Measurements from ENCODE around the gene HSD17B1. TPM values are rescaled to one million over a fixed set of nuclear protein-coding genes. Genes with fewer than 3 reads are reported as not detected.

The HSD17B1 gene
- total RNA-seq, 1 experiment from 2014 or later = 1.0 TPM

DNA sequence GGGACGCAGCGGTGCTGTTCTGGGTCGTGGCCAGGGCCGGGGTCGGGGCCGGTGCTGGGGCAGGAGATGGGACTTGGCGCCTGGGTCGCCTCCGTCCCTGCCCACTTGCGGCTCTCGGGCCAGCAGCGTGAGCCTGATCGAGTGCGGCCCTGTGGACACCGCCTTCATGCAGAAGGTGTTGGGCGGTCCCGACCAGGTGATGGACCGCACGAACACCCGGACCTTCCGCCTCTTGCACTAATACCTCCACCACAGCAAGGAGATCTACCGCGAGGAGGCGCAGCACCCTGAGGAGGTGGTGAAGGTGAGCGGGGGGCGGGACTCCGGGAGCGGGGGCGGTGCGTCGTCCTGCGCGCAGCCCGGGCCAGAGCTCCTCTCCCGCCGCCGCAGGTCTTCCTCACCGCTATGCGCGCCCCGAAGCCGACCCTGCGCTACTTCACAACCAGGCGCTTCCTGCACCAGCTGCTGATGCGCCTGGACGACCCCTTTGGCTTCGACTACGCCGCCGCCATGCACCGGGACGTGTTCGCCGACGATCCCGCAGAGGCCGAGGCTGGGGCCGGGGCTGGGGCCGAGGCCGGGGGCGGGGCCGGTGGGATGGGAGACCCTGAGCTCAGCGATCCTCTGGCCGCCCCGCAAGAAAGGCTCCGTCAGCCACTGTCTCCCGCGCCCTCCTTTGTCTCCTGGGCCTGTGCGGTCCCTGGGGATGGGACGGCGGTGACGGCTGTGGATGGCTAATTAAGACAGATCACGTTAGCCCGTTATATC lies 4.5 kb upstream of the HSD17B1 start:
- H3K4me3 Mint-ChIP-seq (ENCODE audit: low read depth, unreplicated experiment) = peak overlapping the region; percentile 56
- H3K27ac Mint-ChIP-seq (ENCODE audit: unreplicated experiment) = no peak overlapping the region
- H3K36me3 Mint-ChIP-seq (ENCODE audit: insufficient read depth, unreplicated experiment) = peaks cover 59% of the 10 kb centered on the region
- no peaks in the 10 kb centered on the region for H3K9me3 Mint-ChIP-seq (ENCODE audit: low read depth, unreplicated experiment)
- no TSS peak for BruUV-seq (replicated peaks)
- DNase-seq = peak; percentile 98
- peaks cover 30% of the 10 kb centered on the region for H3K4me1 Mint-ChIP-seq (ENCODE audit: low read depth, unreplicated experiment)
- TF ChIP-seq, protein P1, sequence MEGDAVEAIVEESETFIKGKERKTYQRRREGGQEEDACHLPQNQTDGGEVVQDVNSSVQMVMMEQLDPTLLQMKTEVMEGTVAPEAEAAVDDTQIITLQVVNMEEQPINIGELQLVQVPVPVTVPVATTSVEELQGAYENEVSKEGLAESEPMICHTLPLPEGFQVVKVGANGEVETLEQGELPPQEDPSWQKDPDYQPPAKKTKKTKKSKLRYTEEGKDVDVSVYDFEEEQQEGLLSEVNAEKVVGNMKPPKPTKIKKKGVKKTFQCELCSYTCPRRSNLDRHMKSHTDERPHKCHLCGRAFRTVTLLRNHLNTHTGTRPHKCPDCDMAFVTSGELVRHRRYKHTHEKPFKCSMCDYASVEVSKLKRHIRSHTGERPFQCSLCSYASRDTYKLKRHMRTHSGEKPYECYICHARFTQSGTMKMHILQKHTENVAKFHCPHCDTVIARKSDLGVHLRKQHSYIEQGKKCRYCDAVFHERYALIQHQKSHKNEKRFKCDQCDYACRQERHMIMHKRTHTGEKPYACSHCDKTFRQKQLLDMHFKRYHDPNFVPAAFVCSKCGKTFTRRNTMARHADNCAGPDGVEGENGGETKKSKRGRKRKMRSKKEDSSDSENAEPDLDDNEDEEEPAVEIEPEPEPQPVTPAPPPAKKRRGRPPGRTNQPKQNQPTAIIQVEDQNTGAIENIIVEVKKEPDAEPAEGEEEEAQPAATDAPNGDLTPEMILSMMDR (IDR thresholded peaks at IDR 0.05; ENCODE audit: unreplicated experiment) = peak; percentile 88
- intact Hi-C loops (cut with micrococcal nuclease; ENCODE audit: unreplicated experiment) = no loop called here
- no peaks in the 10 kb centered on the region for H3K27me3 Mint-ChIP-seq (ENCODE audit: unreplicated experiment)
- CTCF ChIA-PET = interaction anchor here (0.5 to 1.8 kb wide), 9 partner anchors 11 to 156 kb away, joined by 3 to 14 read pairs (median 4); partner anchors contain the start of genes NAGLU and PSMC3IP

DNA sequence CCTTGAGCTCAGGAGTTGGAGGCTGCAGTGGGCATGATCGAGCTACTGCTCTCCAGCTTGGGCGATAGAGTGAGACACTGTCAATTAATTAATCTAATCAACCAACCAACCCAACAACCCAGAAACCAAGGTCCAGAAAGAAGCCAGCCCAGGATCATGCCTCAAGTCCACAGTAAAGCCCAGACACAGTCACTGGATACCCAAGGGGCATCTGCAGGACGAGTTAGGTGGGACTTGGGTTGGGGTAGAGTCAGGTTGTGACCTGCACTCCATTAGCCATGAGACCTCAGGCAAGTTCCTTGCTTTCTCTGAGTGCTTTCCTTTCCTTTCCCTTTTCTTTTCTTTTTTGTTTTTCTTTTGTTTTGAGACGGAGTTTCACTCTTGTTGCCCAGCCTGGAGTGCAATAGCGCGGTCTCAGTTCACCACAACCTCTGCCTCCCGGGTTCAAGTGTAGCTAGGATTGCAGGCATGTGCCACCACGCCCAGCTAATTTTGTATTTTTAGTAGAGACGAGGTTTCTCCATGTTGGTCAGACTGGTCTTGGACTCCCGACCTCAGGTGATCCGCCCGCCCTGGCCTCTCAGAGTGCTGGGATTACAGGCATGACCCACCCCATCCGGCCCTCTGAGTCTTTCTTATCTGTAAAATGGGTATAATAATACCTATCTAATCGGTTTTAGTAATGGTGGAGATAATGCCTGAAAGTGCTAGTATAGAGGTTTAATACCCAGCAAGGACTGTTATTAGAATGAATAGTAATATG lies 3.5 kb upstream of the HSD17B1 start:
- CTCF ChIA-PET = interaction anchor here (1.2 to 1.8 kb wide), 5 partner anchors 10 to 29 kb away, joined by 4 to 14 read pairs (median 7); partner anchors contain the start of genes NAGLU and PSMC3IP
- Mint-ChIP-seq H3K27ac (ENCODE audit: unreplicated experiment) (no peak overlapping the region), H3K36me3 (ENCODE audit: insufficient read depth, unreplicated experiment) (peaks cover 63% of the 10 kb centered on the region), H3K9me3 (ENCODE audit: low read depth, unreplicated experiment) (no peaks in the 10 kb centered on the region), H3K27me3 (ENCODE audit: unreplicated experiment) (no peaks in the 10 kb centered on the region), H3K4me1 (ENCODE audit: low read depth, unreplicated experiment) (peaks cover 35% of the 10 kb centered on the region), H3K4me3 (ENCODE audit: low read depth, unreplicated experiment) (peak overlapping the region; percentile 56)
- TF ChIP-seq, protein P1 (IDR thresholded peaks at IDR 0.05; ENCODE audit: unreplicated experiment) = no peak
- intact Hi-C loops (cut with micrococcal nuclease; ENCODE audit: unreplicated experiment) = no loop called here
- BruUV-seq (replicated peaks) = no TSS peak
- DNase-seq = no peak

DNA sequence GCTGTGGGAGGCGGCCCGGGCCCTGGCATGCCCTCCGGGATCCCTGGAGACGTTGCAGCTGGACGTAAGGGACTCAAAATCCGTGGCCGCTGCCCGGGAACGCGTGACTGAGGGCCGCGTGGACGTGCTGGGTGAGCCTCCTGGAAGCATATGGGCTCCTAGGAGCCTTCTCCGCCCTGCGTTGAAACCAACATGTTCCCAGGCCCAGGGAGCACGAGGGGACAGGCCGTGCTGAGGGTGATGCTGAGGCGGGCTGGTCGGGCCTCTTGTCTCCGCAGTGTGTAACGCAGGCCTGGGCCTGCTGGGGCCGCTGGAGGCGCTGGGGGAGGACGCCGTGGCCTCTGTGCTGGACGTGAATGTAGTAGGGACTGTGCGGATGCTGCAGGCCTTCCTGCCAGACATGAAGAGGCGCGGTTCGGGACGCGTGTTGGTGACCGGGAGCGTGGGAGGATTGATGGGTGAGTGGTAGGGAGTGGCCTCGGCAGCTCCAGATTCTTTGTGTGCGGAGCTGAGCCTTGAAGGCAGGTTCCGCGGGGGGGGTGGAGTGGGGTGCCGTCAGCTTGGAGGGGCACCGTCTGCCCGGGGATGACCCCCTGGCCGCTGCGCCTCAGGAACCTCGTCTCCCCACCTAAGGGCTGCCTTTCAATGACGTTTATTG lies 567 bp downstream of the HSD17B1 start:
- TF ChIP-seq, protein P1 (IDR thresholded peaks at IDR 0.05; ENCODE audit: unreplicated experiment) = no peak
- peaks cover 42% of the 10 kb centered on the region for H3K36me3 Mint-ChIP-seq (ENCODE audit: insufficient read depth, unreplicated experiment)

DNA sequence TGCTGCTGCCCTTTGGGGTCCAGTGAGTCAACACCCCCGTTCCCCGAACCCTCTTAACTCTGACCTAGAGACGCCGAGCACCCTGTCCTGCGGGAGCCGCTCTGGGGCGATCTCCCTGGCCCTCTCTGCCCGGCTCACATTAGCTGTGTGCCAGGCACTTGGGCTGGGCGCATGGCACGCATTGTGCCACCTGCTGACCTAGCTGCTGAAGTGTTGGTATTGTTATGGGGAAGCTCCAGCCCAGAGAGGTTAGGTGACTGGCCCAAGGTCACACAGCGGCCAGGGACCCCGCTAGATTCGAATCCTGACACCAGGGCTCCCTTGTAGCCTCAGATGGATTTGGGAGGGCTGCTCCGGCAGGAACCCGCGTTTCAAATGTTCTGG lies 1.1 kb downstream of the HSD17B1 start:
- peaks cover 22% of the 10 kb centered on the region for H3K4me1 Mint-ChIP-seq (ENCODE audit: low read depth, unreplicated experiment)
- H3K27ac Mint-ChIP-seq (ENCODE audit: unreplicated experiment) = peak overlapping the region; percentile 83
- TF ChIP-seq, protein P1 (IDR thresholded peaks at IDR 0.05; ENCODE audit: unreplicated experiment) = no peak
- no peaks in the 10 kb centered on the region for H3K27me3 Mint-ChIP-seq (ENCODE audit: unreplicated experiment)
- H3K4me3 Mint-ChIP-seq (ENCODE audit: low read depth, unreplicated experiment) = peak overlapping the region; percentile 92
- CTCF ChIA-PET = interaction anchor here (0.8 to 1.8 kb wide), 4 partner anchors 12 to 25 kb away, joined by 3 to 5 read pairs (median 4); no protein-coding TSS in a partner anchor
- DNase-seq = no peak
- intact Hi-C loops (cut with micrococcal nuclease; ENCODE audit: unreplicated experiment) = no loop called here
- H3K36me3 Mint-ChIP-seq (ENCODE audit: insufficient read depth, unreplicated experiment) = peaks cover 41% of the 10 kb centered on the region
- no TSS peak for BruUV-seq (replicated peaks)
- no peaks in the 10 kb centered on the region for H3K9me3 Mint-ChIP-seq (ENCODE audit: low read depth, unreplicated experiment)

More for the DNA sequence above, 567 bp downstream of the HSD17B1 start:
- no peak for DNase-seq
- no TSS peak for BruUV-seq (replicated peaks)
- Mint-ChIP-seq H3K27me3 (ENCODE audit: unreplicated experiment) (no peaks in the 10 kb centered on the region), H3K27ac (ENCODE audit: unreplicated experiment) (no peak overlapping the region), H3K4me3 (ENCODE audit: low read depth, unreplicated experiment) (peak overlapping the region; percentile 92), H3K4me1 (ENCODE audit: low read depth, unreplicated experiment) (peaks cover 26% of the 10 kb centered on the region), H3K9me3 (ENCODE audit: low read depth, unreplicated experiment) (no peaks in the 10 kb centered on the region)
- intact Hi-C loops (cut with micrococcal nuclease; ENCODE audit: unreplicated experiment) = no loop called here
- CTCF ChIA-PET = interaction anchor here (0.8 kb wide), 1 partner anchor 14 kb away, joined by 3 read pairs; no protein-coding TSS in a partner anchor
